Gastrocnemius medialis (tissue), 4 donors: ENCODE data around the gene CDH4.

Experiments used
- POLR2A ChIP-seq, 2 donors: fragments of 450-650 bp; IDR thresholded peaks; one replicate each; pipeline ENCODE4 v1.6.1; 2017; ENCODE audit warnings: antibody characterized with exemption in 2 of 2, mild to moderate bottlenecking in 2 of 2, moderate library complexity in 2 of 2
- TF ChIP-seq, protein P1 (sequence below), 5 experiments: fragments of 450-650 bp in 3 of 5; fragments of 200-600 bp in 2 of 5; sonication (generic) in 2 of 5; IDR thresholded peaks in 4 of 5; conservative IDR thresholded peaks in 1 of 5; 1 replicate in 4 of 5; 2 replicates in 1 of 5; pipeline ENCODE4 v1.5.1; 2016 to 2019; ENCODE audit warnings: antibody characterized with exemption in 5 of 5, mild to moderate bottlenecking in 3 of 5, moderate library complexity in 3 of 5

DNA sequence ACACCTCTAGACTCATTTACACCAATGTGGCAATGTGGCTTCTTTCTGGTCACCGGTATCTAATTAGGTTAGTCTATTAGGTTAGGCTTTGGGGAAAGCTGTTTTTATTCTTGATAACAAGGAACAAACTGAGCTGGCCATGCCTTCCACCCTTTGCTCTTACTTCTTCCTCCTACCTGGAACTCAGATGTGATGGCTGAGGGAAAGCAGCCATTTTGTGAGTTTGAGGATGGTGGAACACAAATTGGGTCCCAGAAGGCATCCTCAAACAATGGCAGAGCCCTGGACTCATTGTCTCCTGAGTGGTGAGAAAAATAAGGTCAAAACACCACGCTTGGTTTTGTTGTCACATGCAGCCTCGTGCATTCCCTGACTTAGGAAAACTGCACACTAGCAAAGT is 7.7 kb downstream of the CDH4 start:
- TF ChIP-seq, protein P1, sequence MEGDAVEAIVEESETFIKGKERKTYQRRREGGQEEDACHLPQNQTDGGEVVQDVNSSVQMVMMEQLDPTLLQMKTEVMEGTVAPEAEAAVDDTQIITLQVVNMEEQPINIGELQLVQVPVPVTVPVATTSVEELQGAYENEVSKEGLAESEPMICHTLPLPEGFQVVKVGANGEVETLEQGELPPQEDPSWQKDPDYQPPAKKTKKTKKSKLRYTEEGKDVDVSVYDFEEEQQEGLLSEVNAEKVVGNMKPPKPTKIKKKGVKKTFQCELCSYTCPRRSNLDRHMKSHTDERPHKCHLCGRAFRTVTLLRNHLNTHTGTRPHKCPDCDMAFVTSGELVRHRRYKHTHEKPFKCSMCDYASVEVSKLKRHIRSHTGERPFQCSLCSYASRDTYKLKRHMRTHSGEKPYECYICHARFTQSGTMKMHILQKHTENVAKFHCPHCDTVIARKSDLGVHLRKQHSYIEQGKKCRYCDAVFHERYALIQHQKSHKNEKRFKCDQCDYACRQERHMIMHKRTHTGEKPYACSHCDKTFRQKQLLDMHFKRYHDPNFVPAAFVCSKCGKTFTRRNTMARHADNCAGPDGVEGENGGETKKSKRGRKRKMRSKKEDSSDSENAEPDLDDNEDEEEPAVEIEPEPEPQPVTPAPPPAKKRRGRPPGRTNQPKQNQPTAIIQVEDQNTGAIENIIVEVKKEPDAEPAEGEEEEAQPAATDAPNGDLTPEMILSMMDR (IDR thresholded peaks at IDR 0.05 in 4 of 5, conservative IDR thresholded peaks at IDR 0.05 in 1 of 5) = no peak
- no peak for TF ChIP-seq POLR2A (IDR thresholded peaks at IDR 0.05)
